Gastroesophageal sphincter (tissue), 3 donors: ENCODE measurements around the gene PCDHGC4.

Source experiments
- EP300 ChIP-seq: sonication (generic); formaldehyde crosslinking; IDR thresholded peaks from one replicate; pipeline ENCODE4 v1.6.1; 2017; ENCODE audit warnings: antibody characterized with exemption, mild to moderate bottlenecking
- POLR2AphosphoS5 ChIP-seq: sonication (generic); formaldehyde crosslinking; IDR thresholded peaks from one replicate; pipeline ENCODE4 v1.6.1; 2017; ENCODE audit warnings: antibody characterized with exemption
- TF ChIP-seq, protein P1 (sequence below), 4 experiments: fragments of 200-600 bp in 2 of 4; fragments of 450-650 bp in 2 of 4; sonication (generic) in 1 of 4; IDR thresholded peaks; one replicate each; pipeline ENCODE4 v1.5.1; 2017 to 2019; ENCODE audit warnings: antibody characterized with exemption in 4 of 4, mild to moderate bottlenecking in 2 of 4, moderate library complexity in 2 of 4

GRCh38 chr5:141507387-141508091 is 22.7 kb downstream of the PCDHGC4 start:
- TF ChIP-seq, protein P1, sequence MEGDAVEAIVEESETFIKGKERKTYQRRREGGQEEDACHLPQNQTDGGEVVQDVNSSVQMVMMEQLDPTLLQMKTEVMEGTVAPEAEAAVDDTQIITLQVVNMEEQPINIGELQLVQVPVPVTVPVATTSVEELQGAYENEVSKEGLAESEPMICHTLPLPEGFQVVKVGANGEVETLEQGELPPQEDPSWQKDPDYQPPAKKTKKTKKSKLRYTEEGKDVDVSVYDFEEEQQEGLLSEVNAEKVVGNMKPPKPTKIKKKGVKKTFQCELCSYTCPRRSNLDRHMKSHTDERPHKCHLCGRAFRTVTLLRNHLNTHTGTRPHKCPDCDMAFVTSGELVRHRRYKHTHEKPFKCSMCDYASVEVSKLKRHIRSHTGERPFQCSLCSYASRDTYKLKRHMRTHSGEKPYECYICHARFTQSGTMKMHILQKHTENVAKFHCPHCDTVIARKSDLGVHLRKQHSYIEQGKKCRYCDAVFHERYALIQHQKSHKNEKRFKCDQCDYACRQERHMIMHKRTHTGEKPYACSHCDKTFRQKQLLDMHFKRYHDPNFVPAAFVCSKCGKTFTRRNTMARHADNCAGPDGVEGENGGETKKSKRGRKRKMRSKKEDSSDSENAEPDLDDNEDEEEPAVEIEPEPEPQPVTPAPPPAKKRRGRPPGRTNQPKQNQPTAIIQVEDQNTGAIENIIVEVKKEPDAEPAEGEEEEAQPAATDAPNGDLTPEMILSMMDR (IDR thresholded peaks at IDR 0.05), result no peak
- TF ChIP-seq POLR2AphosphoS5, result no peak
- TF ChIP-seq EP300, result no peak
